ENCODE measurements around the gene HNRNPF. TPM values are rescaled to one million over a fixed set of nuclear protein-coding genes. Genes with fewer than 3 reads are reported as not detected.
A peak's percentile ranks its signal among the peaks of the same experiment; 100 is the strongest.
"Not testable (repeated sequence)": the region's sequence is repeated elsewhere in the genome, so short reads cannot be mapped to it uniquely, and the experiment has no call there.

Gene HNRNPF
- total RNA-seq, result 262 and 268 TPM in 2 replicates

DNA sequence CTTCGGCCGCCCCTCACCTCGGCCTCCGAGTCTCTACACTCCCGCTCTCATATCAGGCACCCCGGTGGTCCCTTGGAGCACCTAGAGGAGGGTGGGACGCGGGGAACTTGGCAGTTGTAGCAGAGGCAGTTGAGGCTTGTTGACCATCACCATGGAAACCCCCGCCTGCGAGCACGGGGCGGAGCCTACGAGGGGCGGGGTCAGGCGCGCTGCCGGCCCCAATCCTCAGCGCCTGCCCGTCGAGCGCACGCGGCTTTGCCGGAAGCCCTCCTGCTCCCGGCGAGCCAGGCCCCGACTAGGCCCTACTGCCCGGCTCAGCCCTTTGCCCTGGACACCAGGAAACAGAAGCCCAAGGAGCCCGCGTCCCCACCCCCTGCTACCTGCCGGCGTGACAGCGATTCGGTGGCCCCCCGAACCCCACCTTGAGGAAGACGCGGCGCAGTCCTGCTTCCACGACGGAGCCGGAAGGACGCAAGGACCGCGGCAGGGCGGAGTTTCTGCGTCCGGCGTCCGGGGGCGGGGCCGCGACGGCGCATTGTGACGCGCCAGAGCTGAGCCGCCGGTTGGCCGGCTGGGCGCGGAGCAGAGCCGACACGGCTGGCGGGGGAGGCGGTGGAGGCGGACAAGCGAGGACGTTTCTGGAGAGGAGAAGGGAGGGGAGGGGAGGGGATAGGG is at the start of gene HNRNPF:
TSS of gene HNRNPF (minus strand) at position 477 of the 675 bp plus-strand sequence. CDS start 21,302 bp downstream, outside the sequence.
- peak; percentile 61 for DNase-seq (ENCODE audit: low read depth)
- Histone ChIP-seq H3K27me3 (ENCODE audit: control insufficient read depth, insufficient read depth, low read length) (no peaks in the 10 kb centered on the region), H3K4me3 (ENCODE audit: low read depth, low read length) (peak within 1 kb of the TSS; percentile 93), H3K36me3 (ENCODE audit: control insufficient read depth, insufficient read depth, low read length) (no peaks in the 10 kb centered on the region)
- TF ChIP-seq, protein P1, sequence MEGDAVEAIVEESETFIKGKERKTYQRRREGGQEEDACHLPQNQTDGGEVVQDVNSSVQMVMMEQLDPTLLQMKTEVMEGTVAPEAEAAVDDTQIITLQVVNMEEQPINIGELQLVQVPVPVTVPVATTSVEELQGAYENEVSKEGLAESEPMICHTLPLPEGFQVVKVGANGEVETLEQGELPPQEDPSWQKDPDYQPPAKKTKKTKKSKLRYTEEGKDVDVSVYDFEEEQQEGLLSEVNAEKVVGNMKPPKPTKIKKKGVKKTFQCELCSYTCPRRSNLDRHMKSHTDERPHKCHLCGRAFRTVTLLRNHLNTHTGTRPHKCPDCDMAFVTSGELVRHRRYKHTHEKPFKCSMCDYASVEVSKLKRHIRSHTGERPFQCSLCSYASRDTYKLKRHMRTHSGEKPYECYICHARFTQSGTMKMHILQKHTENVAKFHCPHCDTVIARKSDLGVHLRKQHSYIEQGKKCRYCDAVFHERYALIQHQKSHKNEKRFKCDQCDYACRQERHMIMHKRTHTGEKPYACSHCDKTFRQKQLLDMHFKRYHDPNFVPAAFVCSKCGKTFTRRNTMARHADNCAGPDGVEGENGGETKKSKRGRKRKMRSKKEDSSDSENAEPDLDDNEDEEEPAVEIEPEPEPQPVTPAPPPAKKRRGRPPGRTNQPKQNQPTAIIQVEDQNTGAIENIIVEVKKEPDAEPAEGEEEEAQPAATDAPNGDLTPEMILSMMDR (IDR thresholded peaks at IDR 0.05; ENCODE audit: insufficient read depth, low read length, poor library complexity, severe bottlenecking), result no peak

GRCh38 chr10:43458227-43458626 is 49.2 kb upstream of the HNRNPF start:
- TF ChIP-seq, protein P1 (IDR thresholded peaks at IDR 0.05; ENCODE audit: insufficient read depth, low read length, poor library complexity, severe bottlenecking), result no peak
- no peaks in the 10 kb centered on the region for H3K36me3 ChIP-seq (ENCODE audit: control insufficient read depth, insufficient read depth, low read length)
- no peak overlapping the region for H3K4me3 ChIP-seq (ENCODE audit: low read depth, low read length)
- no peaks in the 10 kb centered on the region for H3K27me3 ChIP-seq (ENCODE audit: control insufficient read depth, insufficient read depth, low read length)
- no peak for DNase-seq (ENCODE audit: low read depth)

DNA sequence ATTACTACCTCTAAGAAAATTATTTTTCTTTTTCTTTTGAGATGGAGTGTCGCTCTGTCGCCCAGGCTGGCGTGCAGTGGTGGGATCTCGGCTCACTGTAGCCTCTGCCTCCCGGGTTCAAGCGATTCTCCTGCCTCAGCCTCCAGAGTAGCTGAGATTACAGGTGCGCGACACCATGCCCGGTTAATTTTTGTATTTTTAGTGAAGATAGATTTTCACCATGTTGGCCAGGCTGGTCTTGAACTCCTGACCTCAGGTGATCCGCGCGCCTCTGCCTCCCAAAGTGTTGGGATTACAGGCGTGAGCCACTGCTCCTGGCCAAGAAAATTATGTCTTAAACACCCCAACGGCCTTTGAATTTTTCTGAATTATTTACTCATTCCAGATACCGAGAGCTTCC is 47.6 kb upstream of the HNRNPF start:
- not testable (repeated sequence) for H3K36me3 ChIP-seq (ENCODE audit: control insufficient read depth, insufficient read depth, low read length); H3K4me3 ChIP-seq (ENCODE audit: low read depth, low read length); DNase-seq (ENCODE audit: low read depth); H3K27me3 ChIP-seq (ENCODE audit: control insufficient read depth, insufficient read depth, low read length)

- H3K27me3 ChIP-seq (ENCODE audit: control insufficient read depth, insufficient read depth, low read length); DNase-seq (ENCODE audit: low read depth); H3K36me3 ChIP-seq (ENCODE audit: control insufficient read depth, insufficient read depth, low read length); H3K4me3 ChIP-seq (ENCODE audit: low read depth, low read length): not testable (repeated sequence)
Measured at GRCh38 chr10:43454025-43454424, 45.0 kb upstream of the HNRNPF start.

GRCh38 chr10:43453266-43453831 is 44.4 kb upstream of the HNRNPF start:
- Histone ChIP-seq H3K36me3 (ENCODE audit: control insufficient read depth, insufficient read depth, low read length) (no peaks in the 10 kb centered on the region), H3K27me3 (ENCODE audit: control insufficient read depth, insufficient read depth, low read length) (no peaks in the 10 kb centered on the region), H3K4me3 (ENCODE audit: low read depth, low read length) (no peak overlapping the region)
- TF ChIP-seq, protein P1 (IDR thresholded peaks at IDR 0.05; ENCODE audit: insufficient read depth, low read length, poor library complexity, severe bottlenecking), result no peak
- no peak for DNase-seq (ENCODE audit: low read depth)

GRCh38 chr10:43452356-43452914 is 43.4 kb upstream of the HNRNPF start:
- H3K27me3 ChIP-seq (ENCODE audit: control insufficient read depth, insufficient read depth, low read length), result no peaks in the 10 kb centered on the region
- TF ChIP-seq, protein P1 (IDR thresholded peaks at IDR 0.05; ENCODE audit: insufficient read depth, low read length, poor library complexity, severe bottlenecking), result no peak
- H3K4me3 ChIP-seq (ENCODE audit: low read depth, low read length), result no peak overlapping the region
- DNase-seq (ENCODE audit: low read depth), result no peak
- no peaks in the 10 kb centered on the region for H3K36me3 ChIP-seq (ENCODE audit: control insufficient read depth, insufficient read depth, low read length)

All from kidney epithelial cell (primary cell).